OCI-LY1 (cell line): ENCODE data around the gene ELF2.
"Not testable (repeated sequence)": the region's sequence is repeated elsewhere in the genome, so short reads cannot be mapped to it uniquely, and the experiment has no call there.

Experiments
- H2AFZ ChIP-seq: fragments of 200-600 bp; sonication (generic), shearing (Covaris generic); 2 replicates; pipeline ENCODE4 v1.6.0; 2014; ENCODE audit warnings: antibody characterized with exemption, mild to moderate bottlenecking, low read length
- H3F3A ChIP-seq: fragments of 200-600 bp; sonication (generic), shearing (Covaris generic); 2 replicates; pipeline ENCODE4 v1.6.0; 2014; ENCODE audit warnings: mild to moderate bottlenecking, antibody characterized with exemption, low read length, moderate library complexity; ENCODE audit not compliant: insufficient read depth
- H3K27ac ChIP-seq: fragments of 200-600 bp; sonication (generic); 2 replicates; pipeline ENCODE4 v1.5.1; 2014; ENCODE audit warnings: low read length, mixed run types, mild to moderate bottlenecking, low read depth; ENCODE audit not compliant: poor library complexity, severe bottlenecking
- H3K27me3 ChIP-seq: fragments of 200-600 bp; sonication (generic); 2 replicates; pipeline ENCODE4 v1.6.0; 2014; ENCODE audit warnings: antibody characterized with exemption, mild to moderate bottlenecking, low read length, moderate library complexity; ENCODE audit not compliant: insufficient read depth
- H3K36me3 ChIP-seq: fragments of 200-600 bp; sonication (generic); 2 replicates; pipeline ENCODE4 v1.6.1; 2014; ENCODE audit warnings: mild to moderate bottlenecking, antibody characterized with exemption, low read length, moderate library complexity, mixed read lengths; ENCODE audit not compliant: insufficient read depth
- H3K4me1 ChIP-seq: fragments of 200-600 bp; sonication (generic); 2 replicates; pipeline ENCODE4 v1.5.1; 2014; ENCODE audit warnings: mild to moderate bottlenecking, low read length, moderate library complexity; ENCODE audit not compliant: insufficient read depth, severe bottlenecking
- H3K4me2 ChIP-seq: fragments of 200-600 bp; sonication (generic), shearing (Covaris generic); 2 replicates; pipeline ENCODE4 v1.6.1; 2014; ENCODE audit warnings: low read length
- H3K4me3 ChIP-seq: fragments of 200-600 bp; sonication (generic); 2 replicates; pipeline ENCODE4 v1.5.1; 2014; ENCODE audit warnings: low read length, low read depth, mild to moderate bottlenecking, mixed read lengths; ENCODE audit not compliant: poor library complexity, severe bottlenecking
- H3K79me2 ChIP-seq: fragments of 200-600 bp; shearing (Covaris generic); 2 replicates; pipeline ENCODE4 v1.6.1; 2016; ENCODE audit warnings: mixed run types, low read length, mixed read lengths; ENCODE audit not compliant: insufficient read depth
- H3K9ac ChIP-seq: fragments of 200-600 bp; sonication (generic), shearing (Covaris generic); 2 replicates; pipeline ENCODE4 v1.6.1; 2014; ENCODE audit warnings: mild to moderate bottlenecking, low read length, mixed read lengths
- H3K9me2 ChIP-seq: fragments of 200-600 bp; sonication (generic), shearing (Covaris generic); 2 replicates; pipeline ENCODE4 v1.6.1; 2014; ENCODE audit warnings: low read depth, mild to moderate bottlenecking, low read length, mixed read lengths
- H3K9me3 ChIP-seq: fragments of 200-600 bp; shearing (Covaris generic); 2 replicates; pipeline ENCODE4 v1.6.1; 2014; ENCODE audit warnings: low read length, mixed read lengths
- H4K20me1 ChIP-seq: fragments of 200-600 bp; sonication (generic), shearing (Covaris generic); 2 replicates; pipeline ENCODE4 v1.6.0; 2016; ENCODE audit warnings: mild to moderate bottlenecking, low read length; ENCODE audit not compliant: insufficient read depth
- EZH2 ChIP-seq: fragments of 200-600 bp; sonication (generic), shearing (Covaris generic); IDR thresholded peaks from 2 replicates; pipeline ENCODE4 v1.8.0; 2017; ENCODE audit warnings: borderline replicate concordance, mixed run types, mild to moderate bottlenecking, antibody characterized with exemption, low read length, moderate library complexity, mixed read lengths
- TF ChIP-seq, protein P1 (sequence below): fragments of 200-600 bp; sonication (generic), shearing (Covaris generic); IDR thresholded peaks from 2 replicates; pipeline ENCODE4 v1.5.1; 2017; ENCODE audit warnings: mild to moderate bottlenecking, antibody characterized with exemption, low read length, moderate library complexity, mixed read lengths

Gene ELF2

DNA sequence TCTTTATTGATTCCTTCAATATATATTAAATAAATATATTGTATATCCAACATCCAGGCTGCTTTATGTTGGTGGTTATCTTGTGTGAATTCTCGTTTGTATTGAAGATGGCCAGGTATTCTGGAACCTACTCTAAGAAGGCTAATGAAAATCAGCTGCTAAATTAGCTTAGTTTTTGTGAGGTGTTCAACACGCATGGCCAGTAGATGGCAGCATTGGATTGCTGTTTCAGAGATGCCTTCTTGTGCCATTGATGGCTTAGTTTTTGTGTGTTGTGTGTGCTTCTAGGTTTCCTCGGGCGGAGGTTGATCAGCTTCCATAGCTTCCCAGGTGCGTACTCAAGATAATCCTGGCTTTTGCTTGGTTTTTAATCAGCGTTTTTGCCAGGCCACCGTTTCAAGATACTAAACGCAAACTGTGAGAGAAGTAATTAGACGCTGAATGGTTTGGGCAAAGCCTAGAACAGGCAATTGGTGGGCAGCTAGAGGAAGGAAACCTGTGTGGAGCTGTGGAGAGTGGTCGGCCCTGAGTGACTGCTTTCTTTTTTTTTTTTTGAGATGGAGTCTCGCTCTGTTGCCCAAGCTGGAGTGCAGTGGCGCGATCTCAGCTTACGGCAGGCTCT is 146.3 kb downstream of the ELF2 start:
- Histone ChIP-seq H3K4me3 (no peak overlapping the region), H4K20me1 (no peaks in the 10 kb centered on the region), H3K79me2 (peaks cover 79% of the 10 kb centered on the region), H3F3A (no peaks in the 10 kb centered on the region), H2AFZ (no peak overlapping the region), H3K9me3 (no peaks in the 10 kb centered on the region), H3K4me2 (peak overlapping the region; percentile 63), H3K4me1 (peaks cover 47% of the 10 kb centered on the region), H3K9ac (no peak overlapping the region), H3K9me2 (no peaks in the 10 kb centered on the region), H3K27me3 (no peaks in the 10 kb centered on the region), H3K27ac (no peak overlapping the region), H3K36me3 (peaks cover 2% of the 10 kb centered on the region; the same call in 1 of the 2 replicates)
- TF ChIP-seq, protein P1, sequence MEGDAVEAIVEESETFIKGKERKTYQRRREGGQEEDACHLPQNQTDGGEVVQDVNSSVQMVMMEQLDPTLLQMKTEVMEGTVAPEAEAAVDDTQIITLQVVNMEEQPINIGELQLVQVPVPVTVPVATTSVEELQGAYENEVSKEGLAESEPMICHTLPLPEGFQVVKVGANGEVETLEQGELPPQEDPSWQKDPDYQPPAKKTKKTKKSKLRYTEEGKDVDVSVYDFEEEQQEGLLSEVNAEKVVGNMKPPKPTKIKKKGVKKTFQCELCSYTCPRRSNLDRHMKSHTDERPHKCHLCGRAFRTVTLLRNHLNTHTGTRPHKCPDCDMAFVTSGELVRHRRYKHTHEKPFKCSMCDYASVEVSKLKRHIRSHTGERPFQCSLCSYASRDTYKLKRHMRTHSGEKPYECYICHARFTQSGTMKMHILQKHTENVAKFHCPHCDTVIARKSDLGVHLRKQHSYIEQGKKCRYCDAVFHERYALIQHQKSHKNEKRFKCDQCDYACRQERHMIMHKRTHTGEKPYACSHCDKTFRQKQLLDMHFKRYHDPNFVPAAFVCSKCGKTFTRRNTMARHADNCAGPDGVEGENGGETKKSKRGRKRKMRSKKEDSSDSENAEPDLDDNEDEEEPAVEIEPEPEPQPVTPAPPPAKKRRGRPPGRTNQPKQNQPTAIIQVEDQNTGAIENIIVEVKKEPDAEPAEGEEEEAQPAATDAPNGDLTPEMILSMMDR, result peak; percentile 81
- TF ChIP-seq EZH2, result no peak

DNA sequence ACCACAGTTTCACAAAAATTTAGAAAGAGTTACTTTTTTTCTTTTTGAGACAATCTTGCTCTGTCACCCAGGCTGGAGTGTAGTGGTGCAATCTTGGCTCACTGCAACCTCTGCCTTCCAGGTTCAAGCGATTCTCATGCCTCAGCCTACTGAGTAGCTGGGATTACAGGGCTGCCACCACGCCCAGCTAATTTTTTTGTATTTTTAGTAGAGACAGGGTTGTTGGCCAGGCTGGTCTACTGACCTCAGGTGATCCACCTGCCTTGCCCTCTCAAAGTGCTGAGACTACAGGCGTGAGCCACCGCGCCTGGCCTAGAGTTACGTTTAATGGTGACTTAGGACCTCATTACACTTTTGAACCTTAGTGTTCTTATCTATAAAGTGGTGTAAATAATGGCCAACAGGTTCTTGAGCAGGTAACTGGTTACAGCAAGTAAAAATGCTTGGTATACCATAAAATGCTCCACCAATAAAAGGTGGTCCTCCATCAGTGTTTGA is 147.1 kb downstream of the ELF2 start:
- not testable (repeated sequence) for H3K9ac ChIP-seq, H3K9me2 ChIP-seq, H3K4me3 ChIP-seq, H3K36me3 ChIP-seq, H4K20me1 ChIP-seq, H2AFZ ChIP-seq, H3F3A ChIP-seq, H3K9me3 ChIP-seq, H3K27me3 ChIP-seq, H3K27ac ChIP-seq, H3K4me2 ChIP-seq
- Histone ChIP-seq H3K79me2 (peaks cover 79% of the 10 kb centered on the region), H3K4me1 (peaks cover 47% of the 10 kb centered on the region)

DNA sequence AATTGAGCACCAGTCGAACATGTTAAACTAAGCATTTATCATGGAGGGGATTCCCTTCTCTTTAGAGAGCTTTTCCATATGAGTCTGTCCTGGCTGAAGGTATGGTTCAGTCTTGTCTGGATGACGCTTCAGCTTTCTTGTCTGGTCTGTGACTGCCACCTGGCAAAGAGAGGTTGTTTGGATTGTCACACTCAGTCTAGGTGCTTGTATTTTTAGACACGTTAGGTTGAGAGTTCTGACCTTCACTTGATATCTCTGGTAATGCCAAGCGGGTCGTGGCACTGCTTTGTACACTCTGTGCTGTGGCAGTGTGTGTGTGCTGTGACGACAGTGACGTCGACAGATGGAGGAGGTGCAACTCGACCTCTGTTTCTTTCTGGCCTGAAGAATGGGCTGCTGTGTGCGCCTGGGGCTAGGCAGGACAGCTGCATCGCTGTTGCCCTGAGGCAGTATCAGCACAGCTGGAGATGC is 148.8 kb downstream of the ELF2 start:
- Histone ChIP-seq H3K36me3 (peaks cover 5% of the 10 kb centered on the region; the same call in 1 of the 2 replicates), H2AFZ (no peak overlapping the region), H3F3A (no peaks in the 10 kb centered on the region), H3K27ac (peak overlapping the region; percentile 72), H3K4me1 (peaks cover 34% of the 10 kb centered on the region), H3K4me2 (peak overlapping the region; percentile 55), H3K9me2 (no peaks in the 10 kb centered on the region), H3K9ac (peak overlapping the region; percentile 29; the same call in 1 of the 2 replicates), H3K4me3 (peak overlapping the region; percentile 7), H3K9me3 (no peaks in the 10 kb centered on the region), H4K20me1 (no peaks in the 10 kb centered on the region), H3K27me3 (no peaks in the 10 kb centered on the region), H3K79me2 (peaks cover 79% of the 10 kb centered on the region)
- TF ChIP-seq, protein P1, result no peak
- TF ChIP-seq EZH2, result no peak
